Stimulated activated CD4-positive, alpha-beta T cell treated with anti-CD3 and anti-CD28 coated beads, Interleukin-12 subunit alpha, Interleukin-12 subunit beta, amount 100 ng/mL, for 48 hours (primary cell): ENCODE data around the gene CADM2.
"Not testable (repeated sequence)": the region's sequence is repeated elsewhere in the genome, so short reads cannot be mapped to it uniquely, and the experiment has no call there.

ENCODE experiments used
- DNase-seq, 3 donors: peaks; one replicate each; pipeline ENCODE4 v3.0.0-alpha.2; 2020; ENCODE audit warnings: low read depth in 2 of 3, low spot score in 1 of 3

Gene CADM2

GRCh38 chr3:85074003-85074402, 115.2 kb downstream of the CADM2 start:
- DNase-seq, result no peak

- no peak for DNase-seq
Observed at GRCh38 chr3:85075663-85076062, 116.9 kb downstream of the CADM2 start.

- DNase-seq, result no peak
Observed at GRCh38 chr3:85077018-85077417, 118.2 kb downstream of the CADM2 start.

- no peak for DNase-seq
Observed at GRCh38 chr3:85081191-85081906, 122.6 kb downstream of the CADM2 start.

GRCh38 chr3:85090495-85090894, 131.7 kb downstream of the CADM2 start:
- no peak for DNase-seq

GRCh38 chr3:85100316-85100715, 141.5 kb downstream of the CADM2 start:
- DNase-seq, result no peak

- no peak for DNase-seq
Observed at GRCh38 chr3:85102781-85103180, 144.0 kb downstream of the CADM2 start.

- no peak for DNase-seq
Observed at GRCh38 chr3:85110393-85110792, 151.6 kb downstream of the CADM2 start.

GRCh38 chr3:85120879-85121278, 162.1 kb downstream of the CADM2 start:
- DNase-seq, result no peak

GRCh38 chr3:85132864-85133263, 174.1 kb downstream of the CADM2 start:
- not testable (repeated sequence) for DNase-seq

- DNase-seq, result not testable (repeated sequence)
Observed at GRCh38 chr3:85133691-85134420, 175.1 kb downstream of the CADM2 start.

GRCh38 chr3:85142626-85143025, 183.8 kb downstream of the CADM2 start:
- DNase-seq, result no peak

GRCh38 chr3:85148036-85148435, 189.2 kb downstream of the CADM2 start:
- DNase-seq, result no peak

GRCh38 chr3:85151555-85151954, 192.8 kb downstream of the CADM2 start:
- no peak for DNase-seq

GRCh38 chr3:85153279-85153678, 194.5 kb downstream of the CADM2 start:
- DNase-seq, result not testable (repeated sequence)

GRCh38 chr3:85159376-85159775, 200.6 kb downstream of the CADM2 start:
- DNase-seq, result no peak

GRCh38 chr3:85161544-85161943, 202.8 kb downstream of the CADM2 start:
- no peak for DNase-seq

- no peak for DNase-seq
Observed at GRCh38 chr3:85162905-85163304, 204.1 kb downstream of the CADM2 start.

GRCh38 chr3:85164436-85164835, 205.6 kb downstream of the CADM2 start:
- DNase-seq, result no peak

GRCh38 chr3:85167576-85167975, 208.8 kb downstream of the CADM2 start:
- no peak for DNase-seq

GRCh38 chr3:85170646-85171045, 211.9 kb downstream of the CADM2 start:
- DNase-seq, result no peak

GRCh38 chr3:85171976-85172375, 213.2 kb downstream of the CADM2 start:
- no peak for DNase-seq

- DNase-seq, result no peak
Observed at GRCh38 chr3:85176799-85177198, 218.0 kb downstream of the CADM2 start.
